H9 (cell line): Measurements from ENCODE around the gene NUP58. TPM values are rescaled to one million over a fixed set of nuclear protein-coding genes. Genes with fewer than 3 reads are reported as not detected.
A peak's percentile ranks its signal among the peaks of the same experiment; 100 is the strongest.

Experiments used
- DNase-seq: peaks from one replicate; pipeline ENCODE4 v3.0.0-alpha.2; 2017
- H2AFZ ChIP-seq: one replicate; pipeline ENCODE4 v1.6.1; 2013; ENCODE audit warnings: mild to moderate bottlenecking, low read length, control low read depth, moderate library complexity
- H2AK5ac ChIP-seq: 2 replicates; pipeline ENCODE4 v1.6.1; 2013; ENCODE audit warnings: low read length, control low read depth, mixed read lengths; ENCODE audit not compliant: insufficient read length
- H2BK120ac ChIP-seq: one replicate; pipeline ENCODE4 v1.6.1; 2013; ENCODE audit warnings: low read depth, mild to moderate bottlenecking, low read length, control low read depth, inconsistent platforms; ENCODE audit not compliant: poor library complexity, severe bottlenecking
- H2BK12ac ChIP-seq: 2 replicates; pipeline ENCODE4 v1.6.1; 2013; ENCODE audit warnings: low read length, control low read depth, mixed read lengths, low read depth; ENCODE audit not compliant: insufficient read length
- H2BK15ac ChIP-seq: 2 replicates; pipeline ENCODE4 v1.6.1; 2013; ENCODE audit warnings: low read depth, low read length, control low read depth
- H2BK20ac ChIP-seq: one replicate; pipeline ENCODE4 v1.6.1; 2013; ENCODE audit warnings: low read depth, mild to moderate bottlenecking, low read length, control low read depth, inconsistent platforms; ENCODE audit not compliant: poor library complexity, severe bottlenecking
- H2BK5ac ChIP-seq: 2 replicates; pipeline ENCODE4 v1.6.1; 2013; ENCODE audit warnings: low read length, control low read depth, mixed read lengths; ENCODE audit not compliant: insufficient read length
- H3K14ac ChIP-seq: 2 replicates; pipeline ENCODE4 v1.6.1; 2013; ENCODE audit warnings: low read length, control low read depth; ENCODE audit not compliant: insufficient read depth
- H3K18ac ChIP-seq: 2 replicates; pipeline ENCODE4 v1.6.1; 2013; ENCODE audit warnings: low read depth, mild to moderate bottlenecking, mixed read lengths, low read length, control low read depth; ENCODE audit not compliant: insufficient read length
- H3K23ac ChIP-seq: 2 replicates; pipeline ENCODE4 v1.6.1; 2013; ENCODE audit warnings: low read length, control low read depth, mixed read lengths, low read depth; ENCODE audit not compliant: insufficient read length
- H3K23me2 ChIP-seq: 2 replicates; pipeline ENCODE4 v1.6.1; 2013; ENCODE audit warnings: low read depth, mild to moderate bottlenecking, mixed read lengths, low read length, control low read depth; ENCODE audit not compliant: insufficient read length, poor library complexity, severe bottlenecking
- H3K27ac ChIP-seq: 2 replicates; pipeline ENCODE4 v1.5.1; 2013; ENCODE audit warnings: low read length, control low read depth, mixed read lengths, low read depth; ENCODE audit not compliant: insufficient read length
- H3K27me3 ChIP-seq: 2 replicates; pipeline ENCODE4 v1.6.1; 2013; ENCODE audit warnings: low read length, control low read depth, inconsistent platforms; ENCODE audit not compliant: insufficient read depth
- H3K4ac ChIP-seq: 2 replicates; pipeline ENCODE4 v1.6.1; 2013; ENCODE audit warnings: low read depth, mild to moderate bottlenecking, control low read depth, inconsistent platforms, low read length, moderate library complexity
- H3K4me1 ChIP-seq: 2 replicates; pipeline ENCODE4 v1.6.1; 2013; ENCODE audit warnings: low read length, control low read depth, inconsistent platforms; ENCODE audit not compliant: insufficient read depth
- H3K4me2 ChIP-seq: 2 replicates; pipeline ENCODE4 v1.6.1; 2013; ENCODE audit warnings: low read length, control low read depth, mixed read lengths; ENCODE audit not compliant: insufficient read length, insufficient read depth
- H3K56ac ChIP-seq: 2 replicates; pipeline ENCODE4 v1.6.1; 2013; ENCODE audit warnings: low read depth, mild to moderate bottlenecking, mixed read lengths, low read length, control low read depth; ENCODE audit not compliant: insufficient read length
- H3K79me1 ChIP-seq: 2 replicates; pipeline ENCODE4 v1.6.1; 2013; ENCODE audit warnings: low read depth, mild to moderate bottlenecking, moderate library complexity, low read length, control low read depth, inconsistent platforms; ENCODE audit not compliant: insufficient read depth, poor library complexity, severe bottlenecking
- H3K79me2 ChIP-seq: 2 replicates; pipeline ENCODE4 v1.6.1; 2013; ENCODE audit warnings: low read length, control low read depth, inconsistent platforms; ENCODE audit not compliant: insufficient read depth
- H3K9ac ChIP-seq: 2 replicates; pipeline ENCODE4 v1.6.1; 2013; ENCODE audit warnings: low read length, control low read depth, mixed read lengths; ENCODE audit not compliant: insufficient read length; ENCODE audit errors: extremely low read depth
- H3K9me3 ChIP-seq: one replicate; pipeline ENCODE4 v1.6.1; 2013; ENCODE audit warnings: low read depth, low read length, inconsistent platforms; ENCODE audit not compliant: control insufficient read depth
- H3T11ph ChIP-seq: one replicate; pipeline ENCODE4 v1.6.1; 2013; ENCODE audit warnings: mild to moderate bottlenecking, low read length, control low read depth, inconsistent platforms
- H4K20me1 ChIP-seq: one replicate; pipeline ENCODE4 v1.6.1; 2013; ENCODE audit not compliant: control insufficient read depth, insufficient read length, insufficient read depth
- H4K5ac ChIP-seq: 2 replicates; pipeline ENCODE4 v1.6.1; 2013; ENCODE audit warnings: low read depth, mild to moderate bottlenecking, mixed read lengths, low read length, control low read depth; ENCODE audit not compliant: insufficient read length
- H4K8ac ChIP-seq: replicated peaks from 2 replicates; pipeline ENCODE4 v1.6.1; 2013; ENCODE audit warnings: low read length, control low read depth, mixed read lengths, low read depth; ENCODE audit not compliant: insufficient read length
- H4K91ac ChIP-seq: 2 replicates; pipeline ENCODE4 v1.6.1; 2013; ENCODE audit warnings: low read depth, mild to moderate bottlenecking, moderate library complexity, mixed read lengths, low read length, control low read depth; ENCODE audit not compliant: insufficient read length
- H3K27ac Mint-ChIP-seq, 3 experiments: 2 replicates in 2 of 3; 3 replicates in 1 of 3; pipeline ENCODE4 v1.8.0; 2020 to 2021; ENCODE audit warnings: mixed read lengths in 3 of 3, mild to moderate bottlenecking in 1 of 3, moderate library complexity in 1 of 3
- H3K27me3 Mint-ChIP-seq: 2 replicates; pipeline ENCODE4 v1.8.0; 2021; ENCODE audit warnings: low read depth, mild to moderate bottlenecking, moderate library complexity, mixed read lengths
- H3K36me3 Mint-ChIP-seq, 3 experiments: 2 replicates in 2 of 3; 3 replicates in 1 of 3; pipeline ENCODE4 v1.8.0; 2020 to 2021; ENCODE audit warnings: low read depth in 3 of 3, mixed read lengths in 3 of 3; ENCODE audit not compliant: insufficient read depth in 1 of 3
- H3K4me1 Mint-ChIP-seq, 2 experiments: 2 replicates each; pipeline ENCODE4 v1.8.0; 2020; ENCODE audit warnings: mixed read lengths in 2 of 2
- H3K4me3 Mint-ChIP-seq, 2 experiments: 2 replicates in 1 of 2; 3 replicates in 1 of 2; pipeline ENCODE4 v1.8.0; 2020 to 2021; ENCODE audit warnings: mild to moderate bottlenecking in 2 of 2, mixed read lengths in 2 of 2, moderate library complexity in 1 of 2
- H3K9me3 Mint-ChIP-seq, 2 experiments: 2 replicates in 1 of 2; 3 replicates in 1 of 2; pipeline ENCODE4 v1.8.0; 2020; ENCODE audit warnings: mild to moderate bottlenecking in 2 of 2, mixed read lengths in 2 of 2, moderate library complexity in 1 of 2
- CTCF ChIP-seq: fragments of 200-600 bp; sonication (generic); conservative IDR thresholded peaks from 3 replicates; pipeline ENCODE4 v1.8.0; 2021; ENCODE audit warnings: antibody characterized with exemption, mild to moderate bottlenecking
- WGBS: extraction: QIAGEN DNeasy Blood & Tissue Kit; methylation state at CpG from one replicate; pipeline ENCODE4 v1.1.7; 2013; ENCODE audit warnings: missing lambda C conversion rate, low lambda C conversion rate, mixed read lengths; ENCODE audit not compliant: insufficient read length; ENCODE audit errors: extremely low coverage; 5-methylcytosine and 5-hydroxymethylcytosine counted together
- total RNA-seq: library from RNA; stranded (reverse); gene quantifications from 2 replicates; pipeline ENCODE4 v1.2.1, GENCODE V29; 2021

Gene NUP58
- total RNA-seq, 1 experiment from 2014 or later: 77.6 TPM

- no peak overlapping the region for H4K5ac ChIP-seq
- no peak overlapping the region for H2BK120ac ChIP-seq
- no peak overlapping the region for H3K23ac ChIP-seq
- Mint-ChIP-seq H3K27ac (no peak overlapping the region), H3K4me3 (no peak overlapping the region), H3K36me3 (no peaks in the 10 kb centered on the region), H3K27me3 (peaks cover 31% of the 10 kb centered on the region), H3K9me3 (0 out of 5 replicates have a peak, but pooled peaks cover 0 to 1% of the 10 kb centered on the region in 2 experiments), H3K4me1 (peaks cover 4 to 7% of the 10 kb centered on the region in 2 experiments)
- H3K27me3 ChIP-seq: no peaks in the 10 kb centered on the region
- H2BK12ac ChIP-seq: no peak overlapping the region
- no peaks in the 10 kb centered on the region for H3K9me3 ChIP-seq
- no peak overlapping the region for H3K4me2 ChIP-seq
- TF ChIP-seq CTCF: no peak
- H3K79me2 ChIP-seq: no peaks in the 10 kb centered on the region
- peak; percentile 36 for DNase-seq
- H3K4me1 ChIP-seq: no peaks in the 10 kb centered on the region
- H3K4ac ChIP-seq: no peak overlapping the region
- no peak overlapping the region for H4K8ac ChIP-seq
- no peak overlapping the region for H2BK20ac ChIP-seq
- H3K79me1 ChIP-seq: no peaks in the 10 kb centered on the region
- no CpG with 5 or more reads among the region's 1 CpG for WGBS
- peak overlapping the region; percentile 93 for H2AFZ ChIP-seq
- no peak overlapping the region for H3T11ph ChIP-seq
- no peak overlapping the region for H2BK15ac ChIP-seq
- H3K14ac ChIP-seq: no peak overlapping the region
- H3K23me2 ChIP-seq: no peaks in the 10 kb centered on the region
- no peaks in the 10 kb centered on the region for H4K20me1 ChIP-seq
- no peak overlapping the region for H3K18ac ChIP-seq
- no peak overlapping the region for H2BK5ac ChIP-seq
- no peak overlapping the region for H3K9ac ChIP-seq
- H2AK5ac ChIP-seq: no peak overlapping the region
- H4K91ac ChIP-seq: no peak overlapping the region
- no peak overlapping the region for H3K56ac ChIP-seq
- no peak overlapping the region for H3K27ac ChIP-seq
Measured at GRCh38 chr13:25292301-25292700, 9.1 kb upstream of the NUP58 start.
